Stimulated activated CD4-positive, alpha-beta T cell treated with anti-CD3 and anti-CD28 coated beads, TNF-alpha, amount 100 ng/mL, for 1 hour (primary cell): ENCODE results near the gene E2F2.
A peak's percentile ranks its signal among the peaks of the same experiment; 100 is the strongest.

Source experiments
- DNase-seq, 3 donors: peaks; one replicate each; pipeline ENCODE4 v3.0.0-alpha.2; 2020; ENCODE audit warnings: low read depth in 3 of 3, low spot score in 1 of 3

Gene E2F2

DNA sequence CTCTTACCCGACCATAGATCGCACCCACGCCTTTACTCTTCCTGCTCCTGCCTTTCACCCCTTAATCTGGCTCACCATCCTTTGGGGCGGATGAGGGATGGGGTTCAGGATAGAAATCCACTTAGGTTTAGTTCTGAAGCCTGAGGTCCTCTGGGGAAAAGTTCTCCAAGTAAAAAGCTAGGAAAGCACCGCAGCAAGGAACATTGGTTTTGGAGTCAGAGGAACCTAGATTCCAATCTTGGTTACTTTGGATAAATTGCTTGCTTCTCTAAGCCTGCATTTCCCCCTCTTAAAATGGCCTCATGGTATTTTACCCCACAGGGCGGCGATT, 46.1 kb downstream of the E2F2 start:
- no peak for DNase-seq

DNA sequence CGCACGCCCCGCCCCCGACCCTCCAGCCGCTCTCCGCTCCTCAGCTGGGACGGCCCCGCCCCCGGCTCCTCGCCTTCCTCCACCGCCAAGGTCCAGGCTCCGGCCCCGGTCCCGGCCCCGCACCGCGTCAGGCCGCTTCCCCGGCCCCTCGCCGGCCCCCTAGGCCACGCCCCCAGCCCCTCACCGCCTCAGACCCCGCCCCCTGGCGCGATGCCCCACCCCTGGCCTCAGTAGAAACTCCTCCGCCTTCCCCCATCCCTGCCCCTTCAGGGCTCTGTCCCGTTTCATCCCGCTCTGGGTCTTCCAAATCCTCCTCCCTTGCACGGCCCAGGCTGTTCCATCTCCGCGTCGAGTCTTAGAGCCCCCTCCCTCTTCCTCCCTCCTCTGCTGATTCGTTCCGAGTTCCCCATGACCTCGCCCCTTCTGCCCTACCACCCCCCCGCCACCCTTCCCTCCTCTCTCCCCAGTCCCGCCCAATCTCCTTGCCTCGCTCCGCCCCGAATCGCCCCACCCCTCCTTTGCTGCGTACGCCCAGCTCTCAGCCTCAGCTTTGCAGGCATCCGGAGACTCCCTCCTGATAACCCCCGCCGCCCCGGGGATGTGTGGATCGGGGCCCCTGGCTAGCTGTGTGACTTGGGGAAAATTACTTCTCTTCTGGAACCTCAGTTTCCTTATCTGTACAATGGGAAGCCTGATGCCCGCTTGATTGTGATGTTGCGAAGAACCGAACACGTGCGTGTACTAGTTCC, 46.6 kb downstream of the E2F2 start:
- DNase-seq: peak; percentile 61 to 81 (median 81)

DNA sequence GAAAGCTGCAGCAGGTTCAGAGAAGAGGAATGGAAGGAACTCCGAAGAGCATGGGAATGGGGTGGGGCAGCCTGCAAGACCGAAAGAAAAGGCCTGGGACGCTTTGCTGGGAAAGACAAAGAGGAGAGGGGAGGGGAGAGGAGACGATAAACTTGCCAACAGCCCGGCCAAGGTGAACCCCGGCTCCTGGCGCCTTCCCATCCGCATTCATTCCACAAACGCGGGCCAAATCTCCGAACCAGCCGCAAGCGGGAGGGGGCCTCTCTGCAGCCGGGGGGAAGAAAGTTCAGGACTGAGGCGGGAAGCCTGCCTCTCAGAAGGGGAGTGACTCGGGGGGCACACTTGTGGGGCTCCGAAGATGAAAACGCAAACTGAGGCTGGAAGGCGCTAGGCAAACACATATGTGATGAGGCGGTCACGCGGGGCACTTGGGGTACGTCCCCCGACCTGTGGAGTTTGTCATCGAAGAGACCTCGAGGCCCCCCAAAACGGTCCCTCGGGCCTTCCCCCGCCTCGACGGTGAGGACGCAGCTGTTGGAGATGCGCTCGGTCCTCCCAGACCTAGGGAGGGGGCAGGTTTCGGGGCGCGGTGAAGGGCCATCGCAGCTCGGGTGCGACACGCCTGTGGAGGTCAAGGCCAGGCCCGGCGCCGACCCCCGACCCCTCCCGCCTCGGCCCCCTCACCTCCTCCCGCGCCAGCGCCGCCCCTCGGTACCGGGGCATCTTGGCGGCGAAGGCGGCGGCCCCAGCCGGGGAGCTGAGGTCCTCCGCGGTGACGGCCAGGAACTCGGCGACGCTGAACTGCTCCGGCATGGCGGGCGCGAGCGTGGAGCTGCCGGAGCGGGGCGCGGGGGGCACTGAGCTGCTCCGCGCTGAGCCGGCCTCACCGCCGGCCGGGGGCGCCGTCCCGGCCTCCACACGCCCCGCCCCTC, 47.4 kb downstream of the E2F2 start, which contains the start of gene ASAP3:
ASAP3 (minus strand) TSS at position 859 of the 932 bp plus-strand sequence; CDS start at position 813, 46 bp downstream.
- peak in 2 of 3 donors; percentile 0 to 10 for DNase-seq

DNA sequence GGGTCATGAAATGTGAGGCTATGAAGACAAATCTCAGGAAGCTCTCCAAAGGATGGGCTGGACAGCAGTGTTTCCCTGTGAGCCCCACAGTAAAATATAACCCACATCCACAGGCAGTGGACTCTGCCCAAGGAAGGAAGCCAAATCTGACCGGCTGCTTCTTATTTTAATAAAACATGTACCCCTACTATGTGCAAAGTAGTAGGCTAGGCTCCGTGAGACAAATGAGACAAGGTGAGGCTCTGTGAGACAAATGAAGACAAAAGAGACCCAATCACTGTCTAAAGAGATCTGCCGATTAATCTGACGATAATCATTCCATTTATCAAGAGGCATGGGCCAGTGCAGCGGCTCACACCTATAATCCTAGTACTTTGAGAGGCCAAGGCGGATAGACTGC, 49.1 kb downstream of the E2F2 start:
- DNase-seq: no peak

DNA sequence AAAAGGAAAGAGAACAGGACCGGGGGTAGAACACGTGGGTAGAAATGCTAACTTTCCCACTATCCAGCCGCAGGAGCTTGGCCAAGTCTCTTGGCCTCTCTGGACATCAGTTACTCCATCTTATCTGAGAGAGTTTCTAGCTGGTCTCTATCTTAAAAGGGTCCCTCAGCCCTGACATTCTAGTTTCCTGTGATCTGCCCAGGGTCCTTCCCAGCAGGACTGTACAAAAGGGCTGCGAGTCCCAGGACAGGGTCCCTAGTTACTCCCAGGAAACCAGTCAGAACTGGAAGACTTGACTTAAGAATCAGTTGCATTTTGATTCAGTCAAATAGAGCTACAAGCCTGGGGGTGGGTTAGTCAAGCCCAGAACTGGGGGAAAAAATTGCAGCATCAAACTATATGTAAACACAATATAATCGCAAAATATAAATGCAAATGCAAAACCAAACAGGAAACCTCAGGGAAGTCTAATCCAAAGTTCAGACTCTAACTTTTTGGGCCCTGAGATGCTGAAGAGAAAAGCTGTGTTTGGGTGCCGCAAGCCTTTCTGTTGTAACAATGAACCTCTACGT, 49.9 kb downstream of the E2F2 start:
- DNase-seq: no peak

DNA sequence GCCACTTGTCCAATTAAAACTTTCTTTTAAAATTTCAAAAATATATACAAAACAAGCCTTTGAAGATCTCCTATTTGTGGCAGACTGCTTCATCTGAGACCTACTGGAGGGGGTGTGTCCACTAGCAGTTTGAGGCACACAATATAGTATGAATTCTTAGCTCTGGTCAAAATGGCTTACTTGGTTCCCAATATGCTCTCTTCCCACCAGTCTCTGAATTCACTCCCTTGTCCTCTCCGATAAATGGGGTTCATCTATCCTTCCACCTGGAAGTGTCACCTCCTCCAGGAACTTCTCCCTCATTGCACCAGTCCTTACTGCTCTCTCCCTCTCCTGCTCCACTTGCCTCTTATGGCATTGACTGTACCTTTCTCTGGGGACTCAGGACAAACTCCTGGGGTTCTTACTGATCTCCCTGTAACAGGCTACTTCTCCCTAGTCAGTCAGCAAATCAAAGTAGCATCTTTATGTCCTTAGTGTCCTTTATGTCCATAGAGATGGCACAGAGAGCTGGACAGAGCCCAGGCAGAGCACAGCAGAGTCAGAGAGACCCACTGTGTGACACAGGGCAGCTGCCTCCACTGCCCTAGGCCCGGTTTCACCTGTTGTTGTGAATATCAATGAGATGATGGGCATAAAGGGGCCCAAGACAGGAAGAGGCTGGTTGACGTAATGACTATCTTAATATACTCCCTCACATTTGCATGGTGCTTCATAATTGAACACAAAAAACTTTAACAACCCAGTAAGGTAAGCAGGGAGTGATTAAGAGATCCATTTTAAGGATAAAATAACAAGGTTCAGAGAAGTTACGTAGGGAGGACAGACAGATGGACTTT, 50.6 kb downstream of the E2F2 start:
- DNase-seq: no peak

DNA sequence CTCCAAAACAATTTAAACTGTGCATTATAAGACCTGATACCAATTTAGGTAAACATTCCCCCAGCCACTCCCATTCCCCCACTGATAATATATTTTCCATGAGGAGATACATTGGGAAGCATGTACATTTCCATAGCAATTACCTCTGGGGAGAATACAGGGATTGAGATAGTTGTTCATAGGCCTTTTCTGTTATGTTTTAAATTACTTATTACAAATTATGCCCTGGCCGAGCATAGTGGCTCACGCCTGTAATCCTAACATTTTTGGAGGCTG, 51.4 kb downstream of the E2F2 start:
- DNase-seq: no peak

DNA sequence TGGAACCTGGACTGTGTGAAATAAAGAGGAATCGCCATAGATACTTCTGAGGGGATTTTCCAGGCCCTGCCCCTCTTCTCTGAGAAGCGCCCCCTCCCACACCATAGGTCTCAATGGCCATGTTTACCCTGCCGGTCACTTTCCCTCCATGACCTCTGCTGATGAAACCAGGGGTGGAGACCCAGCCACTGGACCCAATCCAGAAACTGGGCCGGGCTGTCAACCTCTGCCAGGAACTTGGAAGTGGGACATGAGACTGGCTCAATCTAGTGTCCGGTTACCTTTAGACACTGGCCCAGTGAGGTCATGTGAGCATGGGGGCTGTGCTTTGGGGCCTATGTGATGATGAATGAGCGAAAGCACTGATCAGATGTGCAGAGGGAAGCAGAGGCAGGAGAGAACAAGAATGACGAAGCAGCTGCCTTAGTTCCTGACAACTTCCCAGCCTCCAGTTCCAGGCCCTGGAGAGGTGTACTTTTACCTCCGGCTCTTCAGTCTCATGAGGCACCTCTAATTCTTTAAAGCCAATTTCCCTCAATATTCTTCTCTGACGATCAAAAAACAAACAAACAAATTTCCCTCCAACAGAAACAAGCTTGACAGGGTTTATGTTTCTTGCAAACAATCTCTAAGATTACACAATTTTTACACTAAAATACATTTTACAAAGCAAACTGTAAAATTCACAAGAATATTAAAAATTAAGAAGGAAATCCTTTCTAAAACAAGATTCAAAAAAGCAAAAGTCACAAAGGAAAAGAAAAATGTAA, 52.0 kb downstream of the E2F2 start:
- no peak for DNase-seq

DNA sequence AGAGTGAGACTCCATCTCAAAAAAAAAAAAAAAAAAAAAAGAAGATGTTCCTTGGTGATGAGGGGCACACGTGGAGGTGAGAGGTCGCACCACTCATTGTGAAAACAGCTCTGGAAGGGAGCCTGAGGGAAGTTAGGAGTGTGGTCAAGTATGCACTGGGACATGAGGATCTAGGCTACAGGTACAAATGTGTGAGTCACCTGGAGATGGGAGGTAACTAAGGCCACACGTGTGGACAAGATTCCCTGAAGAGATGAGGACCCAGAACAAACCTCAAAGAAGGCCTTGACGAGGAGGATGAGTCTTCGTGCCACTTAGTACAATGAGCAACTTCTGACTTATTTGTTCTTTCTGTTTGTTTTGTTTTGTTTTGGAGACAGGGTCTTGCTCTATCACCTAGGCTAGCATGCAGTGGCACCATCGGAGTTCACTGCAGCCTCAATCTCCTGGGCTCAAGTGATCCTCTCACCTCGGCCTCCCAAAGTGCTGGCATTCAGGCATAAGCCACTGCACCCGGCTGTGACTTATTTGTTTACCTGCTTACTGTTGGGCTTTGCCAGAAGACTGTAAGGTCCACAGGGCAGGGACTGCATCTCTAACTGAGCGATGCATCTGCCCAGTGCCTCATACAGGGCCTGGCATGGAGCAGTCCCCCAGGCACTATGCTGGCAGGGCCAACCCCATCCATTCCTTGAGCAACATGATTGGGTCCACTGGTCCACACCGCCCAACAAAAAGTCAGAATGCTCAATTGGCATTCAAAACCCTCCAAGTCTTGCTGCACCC, 53.5 kb downstream of the E2F2 start:
- DNase-seq: no peak

DNA sequence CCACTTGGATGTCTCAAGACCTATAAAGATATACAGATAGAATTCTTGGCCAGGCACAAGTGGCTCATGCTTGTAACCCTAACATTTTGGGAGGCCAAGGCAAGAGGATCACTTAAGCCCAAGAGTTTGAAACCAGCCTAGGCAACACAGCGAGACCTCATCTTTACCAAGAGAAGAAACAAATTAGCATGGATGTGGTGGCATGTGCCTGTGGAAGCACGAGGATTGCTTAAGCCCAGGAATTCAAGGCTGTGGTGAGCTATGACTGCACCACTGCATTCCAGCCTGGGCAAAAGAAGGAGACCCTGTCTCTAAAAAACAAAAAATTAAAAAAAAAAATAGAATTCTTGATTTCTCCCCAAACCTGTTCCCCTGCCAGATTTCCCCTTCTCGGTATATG, 55.4 kb downstream of the E2F2 start:
- DNase-seq: no peak

DNA sequence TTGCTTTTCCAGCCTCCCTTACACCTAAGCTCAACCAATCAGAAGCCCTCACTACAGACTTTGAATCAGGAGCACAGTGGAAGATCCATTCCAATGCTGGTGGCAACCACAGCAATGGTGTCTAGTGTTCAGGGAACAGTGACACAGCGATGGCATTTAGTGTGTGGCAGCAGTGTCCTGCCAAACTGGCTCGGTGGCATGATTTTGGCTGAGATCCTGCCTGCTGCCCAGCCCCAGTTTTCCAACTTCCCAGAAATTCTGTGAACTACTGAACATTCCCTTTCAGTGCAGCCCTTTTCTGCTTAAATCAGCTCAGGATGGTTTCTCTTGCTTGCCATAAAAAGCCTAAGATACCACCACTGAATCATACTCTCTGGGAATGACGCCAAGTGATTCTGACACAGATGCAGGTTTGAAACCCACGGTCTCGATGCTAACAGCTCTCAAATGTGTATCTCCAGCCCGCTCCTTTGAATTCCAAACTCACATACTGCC, 55.9 kb downstream of the E2F2 start:
- DNase-seq: no peak

DNA sequence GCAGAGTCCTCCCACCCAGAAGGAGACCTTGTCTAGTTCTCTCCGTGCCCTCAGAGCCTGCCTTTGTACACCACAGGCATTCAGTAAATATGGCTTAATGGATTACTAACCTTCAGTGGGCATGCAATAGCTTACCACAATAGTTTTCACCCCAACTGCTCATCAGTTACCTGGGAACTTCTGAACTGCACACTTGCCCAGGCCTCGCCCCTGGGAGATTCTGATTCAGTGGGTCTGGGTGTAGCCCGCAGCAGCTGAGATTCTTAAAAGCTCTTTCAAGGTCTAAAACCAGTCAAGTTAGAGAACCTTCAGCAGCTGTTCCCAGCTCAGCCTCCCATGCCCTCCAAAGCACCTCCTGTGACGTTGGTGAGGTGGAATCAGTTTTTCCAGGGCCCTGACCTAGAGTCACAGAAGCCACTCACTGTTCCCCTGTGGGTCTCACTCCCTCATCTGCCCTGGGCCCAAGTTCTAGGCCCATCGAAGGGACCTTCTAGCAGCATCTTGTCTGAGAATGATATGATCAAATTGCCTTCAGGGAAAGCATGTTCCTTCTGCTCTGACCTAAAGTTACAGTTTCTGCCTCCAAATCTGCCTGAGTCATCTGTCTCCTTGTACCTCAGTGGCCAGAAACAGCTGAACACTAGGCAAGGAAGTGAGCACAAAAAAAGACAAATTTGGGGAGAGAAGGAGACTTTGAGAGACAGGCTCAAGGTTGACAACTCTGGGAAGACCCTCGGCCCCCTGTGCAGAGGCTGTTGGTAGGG, 57.8 kb downstream of the E2F2 start:
- no peak for DNase-seq

DNA sequence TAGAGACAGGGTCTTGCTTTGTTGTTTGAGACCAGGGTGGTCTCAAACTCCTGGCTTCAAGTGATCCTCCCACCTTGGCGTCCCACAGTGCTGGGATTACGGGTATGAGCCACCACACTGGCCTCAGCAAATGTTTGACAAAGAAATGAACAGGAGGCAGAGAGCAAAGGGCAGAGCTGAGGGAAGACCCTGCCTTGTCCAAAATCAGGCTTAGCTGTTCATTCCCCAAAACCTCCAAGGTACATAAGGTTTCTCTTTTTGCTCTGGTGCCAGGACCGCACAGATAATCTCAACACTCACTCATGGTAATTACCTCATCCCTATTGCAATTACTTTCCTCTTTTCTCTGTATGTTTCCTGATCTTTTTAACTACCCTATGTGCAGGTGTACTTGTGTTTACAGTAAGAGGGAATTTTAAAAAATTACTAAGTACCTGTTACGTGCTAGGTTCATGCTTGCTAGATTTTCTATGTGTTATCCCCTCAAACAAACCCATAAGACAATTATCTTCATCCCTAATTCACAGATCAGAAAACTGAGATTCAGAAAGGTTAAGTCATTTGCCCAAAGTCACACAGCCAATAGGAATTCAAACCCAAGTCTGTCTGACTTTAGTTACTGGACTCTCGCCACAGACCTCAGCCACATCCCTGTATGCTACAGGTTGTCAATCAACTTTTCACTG, 58.5 kb downstream of the E2F2 start:
- no peak for DNase-seq

DNA sequence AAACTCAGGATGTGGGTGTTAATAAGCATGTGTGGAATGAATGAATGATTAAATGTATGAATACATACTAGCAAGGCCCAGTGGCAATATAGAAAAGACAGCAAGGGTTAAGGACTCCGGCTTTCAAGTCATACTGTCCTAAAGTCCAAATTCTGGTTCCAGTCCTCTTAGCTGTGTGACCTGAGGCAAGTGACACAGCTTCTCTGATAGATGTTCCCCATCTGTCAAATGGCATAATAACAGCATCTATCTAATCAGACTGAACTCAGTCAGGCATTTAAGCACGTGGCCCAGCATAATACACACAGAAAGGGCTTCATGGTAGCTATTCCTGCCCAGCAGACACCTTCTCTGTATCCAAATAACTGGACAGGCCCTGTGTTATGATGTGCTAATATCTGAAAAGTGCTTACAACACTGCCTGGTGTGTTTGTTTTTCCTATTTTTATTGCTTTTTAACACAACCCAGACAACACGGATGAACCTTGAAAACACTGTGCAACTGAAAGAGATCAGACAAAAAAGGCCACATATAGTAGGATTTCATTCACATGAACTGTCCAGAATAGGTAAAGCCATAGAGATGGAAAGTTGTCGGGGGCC, 59.5 kb downstream of the E2F2 start:
- no peak for DNase-seq

DNA sequence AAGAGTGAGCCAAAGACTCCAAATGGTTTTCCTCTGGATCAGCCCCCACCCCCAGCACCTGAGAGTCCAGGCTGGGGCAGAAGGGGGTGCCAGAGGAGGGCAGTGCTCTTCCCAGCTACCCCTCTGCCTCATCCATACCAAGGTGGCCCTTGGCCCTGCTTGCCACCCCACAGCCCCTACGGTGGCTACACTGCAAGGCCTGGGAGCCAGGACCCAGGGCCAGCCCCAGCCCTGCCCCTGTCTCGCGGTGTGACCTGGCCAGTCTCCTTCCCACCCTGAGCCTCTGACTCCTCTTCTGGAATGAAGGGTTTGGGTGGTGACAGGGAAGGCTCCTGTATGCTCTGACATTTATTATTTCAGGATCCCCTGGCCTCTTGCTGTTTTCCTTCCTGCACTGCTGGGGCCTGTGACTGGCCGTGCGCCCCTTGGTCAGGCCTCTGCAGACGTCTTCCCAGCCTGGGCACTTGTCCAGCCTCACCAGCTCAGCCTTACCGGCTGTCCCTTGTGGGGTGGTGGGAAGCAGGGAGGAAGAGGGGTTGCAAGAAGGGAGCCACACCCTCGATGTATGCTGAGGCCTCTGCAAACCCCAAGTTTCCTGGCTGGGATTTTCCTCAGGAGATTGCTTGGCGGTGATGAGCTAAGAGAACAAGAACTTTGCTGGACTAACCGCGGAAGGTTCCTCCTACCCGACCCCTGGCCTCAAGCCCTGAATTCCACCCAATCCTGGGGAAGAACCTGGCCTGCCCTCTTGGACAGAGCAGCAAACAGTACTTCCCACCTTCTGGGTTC, 60.6 kb downstream of the E2F2 start:
- no peak for DNase-seq

DNA sequence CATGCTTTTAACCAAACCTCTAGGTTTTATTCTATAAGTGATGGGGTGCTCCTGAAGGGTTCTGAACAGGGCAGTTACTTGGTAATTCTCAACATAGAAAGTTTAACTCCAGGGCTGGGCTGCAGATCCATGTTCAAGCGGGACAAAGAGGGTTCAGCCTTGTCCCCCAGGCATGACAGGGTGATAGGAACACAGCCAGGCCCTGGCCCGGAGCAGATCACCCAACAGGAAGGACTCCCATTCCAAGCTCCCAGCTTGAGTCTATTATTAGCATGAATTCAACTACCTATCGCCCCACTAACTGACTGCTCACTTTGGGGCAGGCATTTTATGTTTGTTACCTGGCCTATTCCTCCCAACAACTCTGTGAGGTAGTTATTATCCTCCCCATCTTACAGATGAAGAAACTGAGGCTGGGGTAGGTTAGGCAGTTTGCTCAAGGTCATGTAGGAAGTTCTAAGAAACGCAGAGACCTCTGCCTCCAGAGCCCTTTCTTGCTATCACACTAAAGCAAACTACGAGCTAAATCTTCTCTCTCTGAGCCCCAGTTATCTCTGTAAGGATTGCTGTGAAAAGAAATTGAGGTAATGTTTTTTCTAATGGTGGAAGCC, 61.6 kb downstream of the E2F2 start:
- DNase-seq: no peak
